Measurements from ENCODE around the gene GPAT3.
"Not testable (repeated sequence)": the region's sequence is repeated elsewhere in the genome, so short reads cannot be mapped to it uniquely, and the experiment has no call there.

GPAT3 gene

DNA sequence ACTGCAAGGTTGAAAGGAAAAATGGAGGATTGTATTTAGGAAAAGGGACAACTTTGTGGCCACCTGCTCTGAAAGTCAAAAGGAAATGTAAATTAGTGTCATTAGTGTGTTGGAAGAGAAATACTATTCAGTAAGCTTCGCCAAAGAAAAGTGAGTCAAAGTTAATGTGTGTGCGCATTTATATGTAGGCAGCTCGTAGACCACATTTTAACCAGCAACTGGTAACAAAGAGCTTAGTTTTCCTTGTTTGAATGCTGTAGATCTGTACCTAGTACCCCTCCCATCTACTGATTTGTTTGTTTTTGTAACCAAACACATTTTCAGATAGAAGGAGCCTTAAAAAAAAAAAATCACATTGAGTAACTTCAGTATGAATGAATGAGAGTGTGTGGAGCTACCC is 69.3 kb downstream of the GPAT3 start:
- no peak for DNase-seq

DNA sequence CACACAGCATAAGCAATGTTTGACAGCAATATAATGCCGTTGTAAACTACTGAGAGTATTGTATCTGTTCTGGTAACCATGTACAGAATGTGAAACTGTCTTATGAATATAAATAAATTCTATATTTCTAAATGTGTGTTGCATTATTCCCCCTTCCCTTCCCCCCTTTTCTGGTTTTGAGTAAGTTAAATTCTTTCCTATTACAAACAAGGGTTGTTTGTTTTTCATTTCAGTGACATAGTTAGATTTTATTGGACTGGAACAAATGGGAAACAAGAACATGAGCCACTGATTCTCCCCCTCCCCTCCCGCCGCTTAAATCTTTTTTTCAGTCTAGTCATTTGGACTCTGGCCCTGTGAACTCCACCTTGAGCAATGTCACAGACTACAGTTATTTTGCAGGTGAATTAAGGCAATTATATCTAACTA is 69.8 kb downstream of the GPAT3 start:
- no peak for DNase-seq

DNA sequence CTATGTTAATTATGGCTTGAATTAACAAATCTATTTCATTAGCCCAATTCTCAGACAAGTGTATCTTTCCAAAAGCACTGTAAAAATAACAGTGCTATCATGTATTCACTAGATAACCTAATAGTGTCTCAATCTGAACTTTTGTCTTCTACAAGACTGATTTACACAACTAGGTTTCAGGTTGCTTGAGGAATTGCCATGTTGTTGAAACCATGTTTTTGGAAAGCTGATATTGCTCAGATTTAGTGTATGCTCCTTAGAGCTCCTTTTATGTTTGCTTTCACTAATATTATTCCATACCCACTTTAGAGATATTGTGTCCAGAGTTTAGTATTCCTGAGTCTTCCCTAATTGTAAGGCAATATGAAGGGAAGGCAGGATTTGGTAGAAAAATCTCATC is 70.6 kb downstream of the GPAT3 start:
- no peak for DNase-seq

DNA sequence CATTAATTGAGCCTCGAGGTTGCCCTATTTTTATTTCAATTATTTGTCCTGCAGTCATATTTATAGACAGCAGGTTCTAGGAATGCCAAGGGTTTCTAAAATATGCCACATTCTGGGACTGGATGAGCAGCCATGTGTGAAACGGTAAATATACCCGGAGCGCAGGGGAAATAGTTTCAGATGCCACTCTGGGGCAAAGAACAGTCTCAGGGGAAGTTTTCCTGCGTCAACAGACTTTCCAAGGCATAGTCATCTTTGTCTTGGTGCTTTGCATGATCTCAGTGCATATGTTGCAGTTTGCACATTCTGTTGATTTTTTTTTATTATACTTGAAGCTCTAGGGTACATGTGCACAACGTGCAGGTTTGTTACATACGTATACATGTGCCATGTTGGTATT is 71.0 kb downstream of the GPAT3 start:
- DNase-seq = no peak

DNA sequence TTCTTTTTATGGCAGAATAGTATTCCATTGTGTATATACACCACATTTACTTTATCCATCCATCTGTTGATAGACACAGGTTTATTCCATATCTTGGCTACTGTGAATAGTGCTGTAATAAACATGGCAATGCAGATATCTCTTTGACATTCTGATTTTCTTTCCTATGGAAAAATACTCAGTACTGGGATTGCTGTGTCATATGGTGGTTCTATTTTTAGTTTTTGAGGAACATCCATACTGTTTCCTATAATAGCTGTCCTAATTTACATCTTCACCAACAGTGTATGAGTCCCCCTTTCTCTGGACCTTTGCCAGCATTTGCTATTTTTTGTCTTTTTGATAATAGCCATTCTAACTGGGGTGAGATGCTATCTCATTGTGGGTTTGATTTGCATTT is 73.5 kb downstream of the GPAT3 start:
- DNase-seq = no peak

DNA sequence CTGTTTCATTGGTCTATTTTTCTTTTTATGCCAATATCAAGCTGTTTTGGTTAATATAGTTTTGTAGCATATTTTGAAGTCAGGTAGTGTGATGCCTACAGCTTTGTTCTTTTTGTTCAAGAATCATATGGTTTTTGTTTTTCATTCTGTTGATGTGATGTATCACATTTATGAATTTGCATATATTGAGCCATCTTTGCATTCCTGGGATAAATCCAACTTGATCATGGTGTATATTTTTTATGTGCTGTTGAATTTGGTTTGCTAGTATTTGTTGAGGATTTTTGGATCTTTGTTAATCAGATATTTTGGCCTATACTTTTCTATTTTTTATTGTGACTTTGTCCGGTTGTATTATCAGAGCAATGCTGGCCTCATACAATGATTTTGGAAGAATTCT is 74.8 kb downstream of the GPAT3 start:
- DNase-seq = no peak

DNA sequence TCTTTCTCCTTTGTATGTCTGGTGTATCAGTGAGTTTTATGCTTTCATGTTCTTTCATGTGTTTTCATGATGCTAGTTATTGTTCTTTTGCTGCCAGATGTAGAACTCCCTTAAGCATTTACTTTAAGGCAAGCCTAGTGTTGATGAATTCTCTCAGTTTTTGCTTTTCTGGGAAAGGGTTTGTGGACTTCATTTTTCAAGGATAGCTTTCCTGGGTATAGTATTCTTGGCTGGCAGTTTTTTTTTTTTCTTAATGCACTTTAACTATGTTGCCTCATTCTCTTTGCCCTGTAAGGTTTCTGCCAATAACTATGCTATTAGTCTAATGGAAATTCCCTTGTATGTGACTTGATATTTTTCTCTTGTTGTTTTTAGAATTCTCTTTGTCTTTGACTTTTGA is 77.1 kb downstream of the GPAT3 start:
- DNase-seq = no peak

DNA sequence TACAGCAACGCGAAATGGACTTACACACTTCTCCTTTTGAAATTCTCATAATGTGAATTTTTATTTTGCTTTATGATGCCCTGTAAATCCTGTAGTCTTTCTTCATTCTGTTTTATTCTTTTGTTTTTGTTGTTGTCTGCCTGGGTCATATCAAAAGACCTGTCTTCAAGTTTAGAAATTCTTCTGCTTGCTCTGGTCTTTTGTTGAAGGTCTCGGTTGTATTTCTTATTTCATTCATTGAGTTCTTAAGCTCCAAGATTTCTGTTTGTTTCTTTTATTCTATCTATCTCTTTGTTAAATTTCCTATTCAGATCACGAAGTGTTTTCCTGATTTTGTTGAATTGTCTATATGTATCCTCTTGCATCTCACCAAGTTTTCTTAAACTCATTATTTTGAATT is 78.1 kb downstream of the GPAT3 start:
- DNase-seq = no peak

DNA sequence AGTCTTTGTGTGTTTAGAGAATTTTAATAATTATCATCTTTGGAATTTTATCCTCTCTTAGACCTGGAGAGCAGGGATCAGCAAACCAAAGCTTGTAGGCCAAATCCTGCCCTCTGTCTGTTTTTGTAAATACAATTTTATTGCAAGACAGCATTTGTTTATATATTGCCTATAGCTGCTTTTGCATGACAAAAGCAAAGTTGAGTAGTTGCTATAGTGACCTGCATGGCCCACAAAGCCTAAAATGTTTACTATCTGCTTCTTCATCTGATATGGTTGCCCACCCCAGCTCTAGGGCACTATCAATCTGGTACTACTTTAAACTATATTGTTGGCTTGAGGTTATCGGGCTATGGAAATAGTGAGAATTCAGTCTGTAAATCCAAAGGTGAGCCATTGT is 80.3 kb downstream of the GPAT3 start:
- no peak for DNase-seq

DNA sequence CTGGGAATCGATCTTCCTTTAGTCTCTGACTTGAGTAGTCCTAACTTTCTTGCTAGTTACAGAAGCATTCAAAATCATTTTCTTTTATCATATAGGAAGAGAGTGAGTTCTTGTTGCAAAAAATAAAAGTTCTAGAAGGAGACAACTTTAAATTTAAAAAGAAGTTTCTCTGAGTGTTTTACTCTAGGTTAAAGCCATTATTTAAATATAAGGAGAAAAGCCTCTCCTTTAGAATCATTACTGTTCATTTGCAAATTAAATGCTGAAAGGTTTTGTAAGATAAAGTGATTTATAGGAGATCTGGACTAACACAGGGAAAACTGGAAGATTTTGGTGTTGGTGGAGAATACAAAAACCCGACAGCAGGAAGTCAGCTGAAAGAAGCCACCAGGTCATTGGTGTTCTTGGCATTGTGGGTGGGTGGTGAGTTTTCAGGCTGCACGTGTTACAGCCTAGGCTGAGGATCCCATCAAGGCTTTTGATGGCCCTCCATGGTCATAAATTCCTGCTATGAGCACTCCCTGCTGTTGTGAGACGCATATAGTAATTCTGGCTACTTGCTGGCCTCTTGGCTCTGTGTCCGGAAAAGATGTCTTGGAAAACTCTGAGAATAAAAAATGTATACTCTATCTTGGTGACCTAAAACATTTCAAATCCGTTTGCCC is 81.6 kb downstream of the GPAT3 start:
- DNase-seq = no peak

DNA sequence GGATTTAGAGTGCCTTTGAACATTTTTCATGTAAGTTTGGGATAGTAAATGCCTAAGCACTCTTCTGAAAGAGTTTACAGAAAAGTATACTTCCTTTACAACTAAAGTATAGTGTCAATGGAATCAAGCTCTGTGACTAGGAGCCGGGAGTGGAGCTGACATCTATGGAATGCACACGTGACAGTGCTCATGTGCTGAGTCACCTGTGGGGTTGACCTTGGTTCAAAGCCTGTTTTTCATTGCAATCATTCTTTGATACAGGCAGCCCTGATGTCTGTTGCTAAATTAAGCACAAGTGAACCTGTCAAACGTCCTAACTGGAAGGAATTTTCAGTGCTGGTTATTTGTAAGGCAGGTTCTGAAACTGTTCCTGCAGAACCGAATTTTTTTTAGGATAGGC is 82.5 kb downstream of the GPAT3 start:
- no peak for DNase-seq

DNA sequence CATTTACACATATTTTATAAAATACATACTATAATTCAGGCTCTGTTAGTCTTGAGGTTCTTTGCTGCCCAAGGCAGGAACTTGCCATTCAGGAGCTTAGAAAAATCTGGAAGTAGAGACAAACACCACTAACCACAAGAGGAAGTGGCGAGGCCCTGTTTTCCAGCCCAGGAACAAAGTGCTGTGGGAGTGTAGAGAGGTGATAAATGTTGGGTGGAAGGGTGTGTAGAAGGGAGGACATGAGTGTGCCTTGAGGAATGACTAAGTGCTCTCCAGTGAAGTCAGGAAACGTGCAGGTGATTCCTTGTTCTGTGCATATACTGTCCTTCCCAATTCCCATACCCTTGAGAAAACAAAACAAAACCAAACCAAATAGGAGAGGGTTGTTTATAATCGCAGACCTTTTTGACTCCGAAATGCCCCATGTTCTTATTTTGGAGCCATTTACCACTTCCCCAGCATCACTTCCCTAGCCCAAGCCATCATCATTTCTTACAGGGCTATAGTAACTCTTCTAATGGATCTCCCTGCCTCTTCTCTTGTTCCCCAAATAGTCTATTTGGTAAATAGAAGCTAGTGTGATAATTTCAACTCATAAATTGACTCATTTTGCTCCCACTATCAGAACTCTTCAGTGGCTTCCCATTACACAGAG is 83.2 kb downstream of the GPAT3 start:
- no peak for DNase-seq

DNA sequence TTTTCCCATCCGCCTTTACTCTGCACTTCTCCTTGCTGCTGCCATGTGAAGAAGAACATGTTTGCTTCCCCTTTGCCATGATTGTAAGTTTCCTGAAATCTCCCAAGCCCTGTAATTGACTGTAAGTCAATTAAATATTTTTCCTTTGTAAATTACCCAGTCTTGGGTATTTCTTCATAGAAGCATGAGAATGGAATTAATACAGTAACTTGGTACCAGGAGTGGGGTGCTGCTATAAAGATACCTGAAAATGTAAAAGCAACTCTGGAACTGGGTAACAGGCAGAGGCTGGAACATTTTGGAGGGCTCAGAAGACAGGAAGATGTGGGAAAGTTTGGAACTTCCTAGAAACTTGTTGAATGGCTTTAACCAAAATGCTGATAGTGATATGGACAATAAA is 86.2 kb downstream of the GPAT3 start:
- DNase-seq = not testable (repeated sequence)

DNA sequence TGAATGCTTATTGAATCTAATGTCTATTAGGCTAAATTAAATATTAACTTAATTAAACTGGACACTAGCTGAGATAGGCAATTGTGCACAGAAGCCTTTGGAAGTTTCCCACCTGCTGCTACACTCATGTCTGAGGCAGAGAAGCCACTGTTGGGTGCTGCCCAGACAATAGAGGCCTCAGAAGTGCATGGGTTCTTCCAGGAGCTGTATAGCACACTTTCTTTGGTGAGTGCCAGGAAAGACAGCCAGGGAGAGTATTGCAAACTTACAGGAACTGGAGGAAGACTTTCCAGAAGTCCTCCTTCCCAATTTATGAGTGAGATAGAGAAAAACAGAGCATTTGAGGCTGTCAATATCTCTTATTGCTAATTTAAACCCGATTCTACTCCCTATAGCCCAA is 89.9 kb downstream of the GPAT3 start:
- no peak for DNase-seq

DNA sequence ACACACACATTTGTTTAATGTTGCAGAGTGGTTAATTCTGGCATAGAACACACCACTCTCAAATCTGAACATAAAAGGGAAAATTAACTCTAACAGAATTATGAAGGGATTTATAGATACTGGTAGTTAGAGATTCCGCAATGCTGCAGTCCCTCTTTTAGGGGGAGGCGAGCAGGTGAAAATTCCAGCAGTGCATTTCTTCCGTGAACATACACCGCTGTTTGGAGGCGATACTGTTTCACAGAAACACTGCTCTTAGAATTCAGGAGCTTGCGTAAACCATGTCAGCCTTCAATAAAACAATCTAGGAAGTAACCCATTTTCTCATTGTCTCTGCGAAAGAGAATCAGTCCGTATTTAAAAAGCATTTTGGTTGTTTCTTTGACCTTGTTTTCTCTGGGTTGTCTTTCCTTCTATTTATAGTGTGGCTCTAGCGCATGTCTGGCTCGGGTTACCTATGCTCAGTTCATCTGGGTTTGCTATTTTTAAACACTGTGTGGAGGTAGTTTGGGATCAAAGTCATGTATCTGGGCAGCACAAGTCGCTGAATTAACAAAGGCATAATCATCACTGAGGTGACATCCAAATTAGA is 90.4 kb downstream of the GPAT3 start:
- DNase-seq = no peak

DNA sequence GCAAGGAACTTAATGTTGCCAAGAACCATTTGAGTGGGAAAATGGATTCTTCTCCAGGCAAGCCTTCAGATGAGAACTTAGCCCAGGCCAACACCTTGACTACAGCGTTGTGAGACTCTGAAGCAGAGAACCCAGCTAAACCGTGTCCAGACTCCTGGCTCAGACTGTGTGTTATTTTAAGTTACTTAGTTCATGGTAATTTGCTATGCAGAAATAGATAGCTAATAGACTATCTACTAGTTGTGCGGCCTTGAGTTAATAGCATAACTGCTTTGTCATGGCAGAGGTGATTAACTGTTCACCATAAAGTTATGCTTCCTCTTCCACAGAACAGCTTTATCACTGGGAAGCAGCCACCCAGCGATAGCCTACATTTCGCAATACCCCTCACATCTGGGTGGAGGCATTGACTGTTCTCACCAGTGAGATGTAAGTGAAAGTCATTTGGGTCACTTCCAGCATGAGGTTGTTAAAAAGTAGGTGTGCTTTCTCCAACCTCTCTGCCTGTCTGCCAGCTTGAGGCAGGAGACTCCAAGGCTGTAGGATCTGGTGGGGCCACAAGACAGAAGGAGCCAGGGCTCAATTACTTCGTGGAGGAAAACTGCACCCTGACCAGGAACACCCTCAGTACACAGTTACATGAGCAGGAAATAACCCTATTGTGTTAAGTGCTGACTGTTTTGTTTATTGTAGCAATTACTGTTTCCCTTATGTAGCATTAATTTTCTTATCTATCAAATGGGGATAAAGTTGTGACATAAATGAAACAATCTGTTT is 94.2 kb downstream of the GPAT3 start:
- DNase-seq = no peak

DNA sequence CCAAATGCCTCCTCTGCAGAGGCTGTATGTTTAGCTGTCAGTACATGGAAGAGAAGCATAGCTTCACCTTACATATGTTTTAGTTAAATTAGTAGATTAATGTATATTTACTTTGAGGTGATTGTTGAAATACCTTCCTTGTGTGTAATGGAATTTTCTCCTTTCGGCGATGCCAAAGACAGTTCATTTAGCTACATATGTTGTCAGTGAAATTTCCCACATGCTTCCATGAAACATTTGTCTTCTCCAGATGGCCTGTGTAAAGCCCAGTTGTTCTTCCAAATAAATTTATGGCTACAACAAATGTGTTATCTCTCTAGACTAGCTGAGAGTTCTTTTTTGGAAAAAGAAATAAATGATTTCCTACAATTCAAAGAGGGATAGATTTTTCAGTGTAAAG is 95.2 kb downstream of the GPAT3 start:
- no peak for DNase-seq

DNA sequence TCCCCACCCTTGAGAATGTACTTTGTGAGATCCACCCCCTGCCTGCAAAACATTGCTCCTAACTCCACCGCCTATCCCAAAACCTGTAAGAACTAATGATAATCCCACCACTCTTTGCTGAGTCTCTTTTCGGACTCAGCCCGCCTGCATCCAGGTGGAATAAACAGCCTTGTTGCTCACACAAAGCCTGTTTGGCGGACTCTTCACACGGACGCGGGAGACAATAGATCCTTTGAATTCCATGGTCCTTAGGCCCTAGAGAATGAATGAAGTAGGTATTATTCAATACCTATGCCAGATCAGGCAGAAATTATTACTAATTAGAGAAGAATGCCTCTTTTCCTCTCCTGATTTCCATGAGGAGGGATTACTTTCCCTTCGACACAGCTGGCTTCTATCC is 101.0 kb downstream of the GPAT3 start:
- DNase-seq = no peak

DNA sequence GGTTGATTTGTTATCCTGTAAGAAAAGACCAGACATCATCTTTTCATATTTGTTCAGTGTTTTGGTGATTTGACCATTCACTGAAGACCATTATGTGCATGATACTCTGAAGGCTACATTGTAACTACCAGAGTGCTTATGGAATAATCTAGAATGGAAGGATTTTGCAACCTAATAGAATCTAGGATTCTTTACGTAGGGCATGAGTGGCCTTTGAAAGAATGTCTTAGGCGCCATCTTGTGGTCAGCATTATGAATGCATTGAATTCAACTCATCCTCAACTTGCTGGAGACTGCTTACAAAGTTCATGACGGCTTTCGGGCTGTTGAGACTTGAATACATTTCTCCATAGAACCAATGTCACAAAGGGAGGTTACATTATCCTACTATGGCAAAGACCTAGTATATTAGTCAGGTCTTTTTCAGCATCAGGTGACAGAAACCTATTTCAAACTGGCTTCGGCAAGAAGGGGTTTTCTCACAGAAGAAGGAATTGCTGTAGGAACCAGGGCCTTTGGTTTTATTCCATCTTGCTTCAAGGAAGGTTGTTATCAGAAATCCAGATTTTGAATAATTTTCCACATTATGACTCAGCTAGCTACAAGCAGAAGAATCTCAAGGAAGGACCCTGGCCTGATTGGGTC is 104.1 kb downstream of the GPAT3 start:
- DNase-seq = no peak

DNA sequence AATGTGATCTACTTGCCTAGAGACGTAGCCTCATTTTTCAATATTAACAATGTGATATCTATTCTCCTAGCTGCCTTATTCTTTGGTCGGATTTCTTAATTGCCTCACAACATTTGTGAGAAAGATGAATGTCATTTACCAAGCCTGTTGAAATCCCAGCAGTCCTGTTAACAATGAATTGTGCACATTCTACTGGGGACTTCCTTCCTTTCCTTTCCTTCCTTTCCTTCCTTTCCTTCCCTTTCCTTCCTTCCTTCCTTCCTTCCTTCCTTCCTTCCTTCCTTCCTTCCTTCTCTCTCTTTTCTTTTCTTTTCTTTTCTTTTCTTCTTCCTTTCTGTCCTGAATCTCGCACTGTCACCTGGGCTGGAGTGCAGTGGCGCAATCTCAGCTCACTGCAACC is 107.1 kb downstream of the GPAT3 start:
- no peak for DNase-seq

DNA sequence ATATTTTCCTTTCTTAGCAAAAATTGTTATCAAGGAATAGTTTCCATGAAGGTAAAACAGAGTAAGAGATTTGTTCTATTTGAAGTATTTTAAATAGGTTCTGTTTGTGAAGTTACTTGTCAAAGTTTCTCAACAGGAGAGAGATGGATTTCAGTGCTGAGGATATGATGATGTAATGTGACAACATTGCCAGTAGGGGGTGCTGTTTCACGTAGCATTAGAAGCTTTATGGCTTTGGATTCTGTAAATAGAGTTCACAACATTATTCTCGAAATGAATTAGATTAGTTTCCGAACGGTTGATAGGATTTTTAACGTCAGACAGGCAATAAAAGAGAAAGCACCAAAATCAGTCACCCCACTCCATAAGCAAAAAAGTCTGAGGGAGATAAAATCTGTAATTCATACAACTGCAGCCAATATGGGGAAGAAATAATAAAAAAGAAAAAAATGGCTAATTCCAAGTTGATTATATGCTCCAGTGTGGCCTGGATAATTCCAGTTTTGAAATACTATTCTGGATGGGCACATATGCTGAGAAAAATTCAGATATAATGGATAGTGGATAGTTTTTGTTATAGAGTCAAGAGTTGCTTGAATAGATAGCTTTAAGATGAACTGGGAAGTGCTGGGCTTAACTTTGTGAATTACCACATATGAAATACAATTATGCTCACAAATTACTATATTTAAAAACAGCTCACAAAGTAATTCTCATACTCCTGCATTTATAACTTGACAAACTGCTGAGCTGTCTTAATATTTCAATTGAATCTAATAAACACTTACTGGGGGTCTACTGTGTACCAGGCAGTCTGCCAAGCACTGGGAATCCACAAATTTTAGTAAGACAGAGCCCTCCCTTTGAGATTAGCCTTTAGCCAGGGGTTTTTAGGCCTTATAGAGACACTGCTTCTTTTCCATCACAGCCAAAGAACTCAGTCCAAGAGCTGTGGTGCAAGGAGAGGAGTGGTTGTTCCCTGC is 109.1 kb downstream of the GPAT3 start:
- DNase-seq = no peak

Measured in activated CD8-positive, alpha-beta memory T cell treated with anti-CD3 and anti-CD28 coated beads, Interleukin-2, amount 50 U/mL, for 48 hours (primary cell).